Amniotic epithelial cell (primary cell): ENCODE data around the gene C11orf54.
"Not testable (repeated sequence)": the region's sequence is repeated elsewhere in the genome, so short reads cannot be mapped to it uniquely, and the experiment has no call there.

Source experiments
- DNase-seq: peaks from one replicate; pipeline ENCODE4 v3.0.0-alpha.2; 2010; ENCODE audit warnings: low read depth

Gene C11orf54

GRCh38 chr11:93767018-93767417 lies 25.5 kb downstream of the C11orf54 start:
- DNase-seq: peak; percentile 9

- no peak for DNase-seq
These were observed 28.7 kb downstream of the C11orf54 start for GRCh38 chr11:93770160-93770559.

- no peak for DNase-seq
These were observed 30.7 kb downstream of the C11orf54 start for GRCh38 chr11:93772123-93772522.

GRCh38 chr11:93773045-93773477 lies 31.6 kb downstream of the C11orf54 start:
- DNase-seq: no peak

- DNase-seq: no peak
These were observed 32.2 kb downstream of the C11orf54 start for GRCh38 chr11:93773601-93774200.

GRCh38 chr11:93774560-93774959 lies 33.1 kb downstream of the C11orf54 start:
- not testable (repeated sequence) for DNase-seq

GRCh38 chr11:93775289-93775688 lies 33.8 kb downstream of the C11orf54 start:
- DNase-seq: no peak

GRCh38 chr11:93783362-93783761 lies 41.9 kb downstream of the C11orf54 start:
- no peak for DNase-seq

- no peak for DNase-seq
These were observed 42.3 kb downstream of the C11orf54 start for GRCh38 chr11:93783765-93784144.

- DNase-seq: peak; percentile 90
These were observed 42.9 kb downstream of the C11orf54 start, which contains the start of gene MED17 for GRCh38 chr11:93784145-93784934. TSS of gene MED17 (plus strand) at chr11:93784282. CDS start at chr11:93784514, 232 bp downstream.

GRCh38 chr11:93784935-93785360 lies 43.5 kb downstream of the C11orf54 start:
- peak; percentile 11 for DNase-seq

- DNase-seq: peak; percentile 33
These were observed 50.0 kb downstream of the C11orf54 start for GRCh38 chr11:93791493-93791892.

GRCh38 chr11:93796441-93797231 lies 55.2 kb downstream of the C11orf54 start:
- no peak for DNase-seq

- no peak for DNase-seq
These were observed 59.9 kb downstream of the C11orf54 start for GRCh38 chr11:93801366-93801765.

- DNase-seq: no peak
These were observed 63.4 kb downstream of the C11orf54 start for GRCh38 chr11:93804879-93805278.

- DNase-seq: no peak
These were observed 66.5 kb downstream of the C11orf54 start for GRCh38 chr11:93807980-93808379.

GRCh38 chr11:93813974-93814373 lies 72.5 kb downstream of the C11orf54 start:
- DNase-seq: no peak
